ENCODE measurements around the gene OTX1.
"Not testable (repeated sequence)": the region's sequence is repeated elsewhere in the genome, so short reads cannot be mapped to it uniquely, and the experiment has no call there.

Gene OTX1

DNA sequence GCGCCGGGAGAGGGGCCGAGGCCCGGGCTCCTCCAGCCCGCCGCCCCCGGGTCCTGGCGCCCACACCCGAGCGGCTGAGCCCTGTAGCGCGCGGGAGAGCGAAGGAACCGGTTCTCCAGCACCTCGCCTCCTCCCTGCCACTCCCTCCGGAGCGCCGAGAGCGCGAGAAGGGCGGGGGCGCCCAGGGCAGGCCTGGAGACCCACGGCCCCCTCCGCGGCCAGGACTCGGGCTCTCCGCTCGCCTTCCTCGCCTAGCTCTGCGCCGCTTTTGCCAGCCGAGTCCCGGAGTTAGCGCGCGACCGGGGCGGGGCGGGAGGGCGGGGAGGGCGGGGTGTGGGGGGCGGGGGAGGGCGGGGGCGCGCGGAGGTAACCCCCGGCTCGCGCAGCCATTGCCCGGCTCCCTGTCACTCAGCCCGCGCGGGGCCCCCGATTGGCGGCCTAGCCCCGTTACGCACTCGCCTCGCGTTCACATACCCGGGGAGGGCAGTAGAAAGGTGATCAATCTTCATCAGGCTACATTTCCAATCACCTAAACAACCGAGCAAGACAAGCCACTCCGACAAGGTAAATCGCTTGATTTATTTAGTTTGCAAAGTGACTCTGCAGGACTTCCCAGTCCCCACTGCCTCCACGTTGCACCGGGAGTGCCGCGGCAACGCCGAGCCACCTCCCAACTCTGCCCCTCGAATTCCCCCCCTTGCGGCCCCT is at the start of gene OTX1:
Gene OTX1 (plus strand): TSS at position 497 of the 708 bp plus-strand sequence. CDS start 2,161 bp downstream, outside the sequence.
- DNase-seq (ENCODE audit: low read depth, low spot score) = no peak

DNA sequence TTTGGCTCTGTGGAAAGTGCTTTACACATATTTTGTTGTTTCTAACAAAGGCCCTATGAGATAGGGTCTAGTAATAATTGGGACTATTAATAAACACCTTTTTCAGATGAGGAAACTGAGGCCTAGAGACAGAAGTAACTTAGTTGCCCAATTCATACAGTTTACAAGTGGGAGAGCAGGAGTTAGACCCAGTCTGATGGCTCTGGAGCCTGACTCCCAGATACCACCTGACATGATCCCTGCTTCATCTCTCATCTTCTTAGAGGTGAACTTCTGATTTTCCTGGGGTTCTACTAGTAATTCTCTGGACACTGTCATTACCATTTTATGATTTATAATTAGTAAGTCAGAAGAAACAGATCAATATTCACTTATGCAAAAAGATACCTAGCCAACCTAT is 49.1 kb upstream of the OTX1 start:
- DNase-seq (ENCODE audit: low read depth, low spot score) = no peak

DNA sequence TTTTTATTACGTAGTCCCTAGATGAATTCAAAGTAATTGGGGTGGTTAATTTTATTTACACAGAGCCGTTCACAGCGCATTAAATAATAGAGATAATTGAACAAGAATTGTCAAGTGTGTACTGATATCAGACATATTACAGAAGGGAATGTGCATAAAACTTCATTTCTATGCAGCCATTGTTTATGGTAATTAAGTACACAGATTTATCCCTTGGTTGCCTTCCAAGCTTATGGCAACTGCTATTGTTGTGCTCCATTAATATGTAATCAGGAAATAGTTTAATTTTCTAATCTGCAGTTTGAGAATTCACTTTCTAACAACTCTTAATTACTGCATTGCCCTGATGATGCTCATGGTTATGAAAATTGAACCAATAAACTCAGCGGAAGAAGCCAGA is 47.3 kb upstream of the OTX1 start:
- DNase-seq (ENCODE audit: low read depth, low spot score) = no peak

DNA sequence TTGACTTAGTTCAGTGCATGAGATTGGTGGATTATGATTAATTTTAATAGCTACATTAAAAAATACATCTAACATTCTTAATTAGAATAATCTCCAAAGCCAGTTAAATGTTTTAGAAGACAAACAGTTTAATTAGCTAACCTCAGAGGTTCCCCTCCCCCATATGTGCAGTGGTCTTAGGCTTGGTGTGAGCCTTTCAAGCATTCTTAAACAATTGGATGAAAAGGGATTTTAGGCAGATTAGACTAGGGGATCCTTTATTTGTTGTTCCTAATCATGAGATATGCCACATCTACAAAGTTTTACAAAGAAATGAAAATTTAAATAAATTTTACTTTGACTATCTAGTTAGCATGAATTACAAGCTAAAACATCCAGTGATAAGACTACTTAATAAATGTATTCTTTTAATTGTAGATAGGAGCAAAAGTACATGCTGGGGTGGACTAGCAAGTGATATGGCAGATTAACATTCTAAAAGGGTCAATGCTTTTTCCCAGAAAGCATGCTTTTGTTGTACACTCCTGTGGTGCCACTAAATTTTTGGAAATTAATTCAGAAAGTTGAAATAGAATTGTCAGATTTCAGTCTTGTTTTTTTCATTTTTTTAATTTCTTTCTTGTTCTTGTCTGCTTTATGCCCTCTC is 42.7 kb upstream of the OTX1 start:
- no peak for DNase-seq (ENCODE audit: low read depth, low spot score)

DNA sequence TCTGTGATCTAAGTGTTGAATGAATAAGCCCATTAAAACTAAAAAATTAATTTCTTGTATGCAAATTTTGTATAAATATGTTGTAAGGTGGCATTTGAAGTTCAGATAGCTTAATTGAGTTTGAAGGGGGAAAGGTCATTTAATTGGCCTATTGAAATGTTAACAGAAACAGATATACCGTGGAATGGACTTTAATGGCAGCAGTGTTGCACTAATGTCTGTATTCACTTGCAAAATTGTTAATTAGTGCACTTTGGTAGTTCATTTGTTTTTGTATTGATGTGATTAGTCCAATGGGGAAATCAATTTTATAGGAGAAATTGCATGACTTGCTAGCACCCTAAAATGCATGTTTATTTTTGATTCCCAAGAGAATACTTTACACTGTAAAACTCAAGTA is 41.8 kb upstream of the OTX1 start:
- no peak for DNase-seq (ENCODE audit: low read depth, low spot score)

DNA sequence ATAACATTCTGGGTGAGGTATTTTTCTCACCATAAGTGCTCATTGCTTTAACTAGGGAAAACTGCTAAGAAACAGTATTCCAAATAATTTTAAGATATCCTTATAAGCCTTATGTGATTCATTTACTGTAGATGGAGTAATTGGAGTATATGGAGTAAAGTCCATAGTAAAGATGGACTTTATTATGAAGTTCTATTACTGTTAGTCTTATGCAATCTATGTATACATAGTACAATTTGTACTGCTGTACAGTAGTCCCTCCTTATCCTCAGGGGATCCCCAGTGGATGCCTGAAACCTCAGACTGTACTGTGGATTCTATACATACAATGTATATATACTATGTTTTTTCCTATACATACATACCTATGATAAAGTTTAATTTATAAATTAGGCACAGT is 41.1 kb upstream of the OTX1 start:
- DNase-seq (ENCODE audit: low read depth, low spot score) = no peak

DNA sequence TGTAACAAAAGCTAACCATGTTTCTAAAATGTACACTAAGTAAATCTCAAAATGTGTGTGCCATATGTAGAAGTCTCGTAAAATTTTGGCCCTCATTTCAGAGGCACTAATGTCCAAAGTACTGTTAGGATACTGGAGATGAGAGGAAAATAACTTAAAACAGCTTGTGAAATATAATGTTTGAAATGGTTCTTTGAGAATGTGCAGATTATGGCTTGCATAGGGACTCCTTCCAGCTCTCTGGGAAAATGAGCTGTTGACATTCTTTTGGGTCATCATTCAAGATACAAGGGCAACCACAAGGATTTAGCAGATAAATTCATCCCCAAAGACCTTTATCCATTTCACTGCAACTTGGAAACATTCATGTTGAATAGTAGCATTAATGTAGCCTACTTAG is 38.1 kb upstream of the OTX1 start:
- no peak for DNase-seq (ENCODE audit: low read depth, low spot score)

DNA sequence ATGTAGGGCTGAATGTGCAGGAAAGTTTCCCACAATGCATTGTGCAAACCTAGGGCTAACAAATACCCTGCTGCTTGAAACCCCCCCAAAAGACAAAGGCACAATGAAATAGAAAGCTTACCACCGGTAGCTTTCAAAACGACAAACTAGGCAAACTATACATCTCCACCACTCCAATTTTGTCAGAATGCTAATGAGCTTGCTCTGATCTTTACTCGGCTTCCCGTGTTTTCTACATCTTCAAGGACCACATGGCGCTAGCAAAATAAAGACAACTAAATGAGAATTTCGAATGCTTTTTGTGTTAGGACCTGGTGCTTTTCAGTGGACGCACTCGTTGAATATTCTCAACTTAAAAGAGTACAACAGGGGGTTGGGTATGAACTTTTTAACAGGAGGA is 37.2 kb upstream of the OTX1 start:
- DNase-seq (ENCODE audit: low read depth, low spot score) = no peak

DNA sequence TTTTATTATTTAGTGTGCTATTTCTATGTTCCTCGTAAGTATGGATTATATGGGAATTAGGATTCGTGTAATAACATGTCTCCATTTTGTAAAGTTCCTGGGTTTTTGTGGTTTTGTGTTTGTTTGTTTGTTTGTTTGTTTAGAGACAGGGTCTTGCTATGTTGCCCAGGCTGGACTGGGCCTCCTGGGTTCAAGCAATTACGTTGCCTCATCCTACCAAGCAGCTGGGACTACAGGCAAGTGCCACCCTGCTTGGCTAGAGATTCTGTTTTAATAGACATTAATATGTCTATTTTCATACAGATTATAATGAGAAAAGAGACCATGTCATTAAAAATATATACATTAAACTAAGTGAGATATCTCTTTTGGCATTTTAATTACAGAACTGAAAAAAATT is 35.2 kb upstream of the OTX1 start:
- DNase-seq (ENCODE audit: low read depth, low spot score) = no peak

DNA sequence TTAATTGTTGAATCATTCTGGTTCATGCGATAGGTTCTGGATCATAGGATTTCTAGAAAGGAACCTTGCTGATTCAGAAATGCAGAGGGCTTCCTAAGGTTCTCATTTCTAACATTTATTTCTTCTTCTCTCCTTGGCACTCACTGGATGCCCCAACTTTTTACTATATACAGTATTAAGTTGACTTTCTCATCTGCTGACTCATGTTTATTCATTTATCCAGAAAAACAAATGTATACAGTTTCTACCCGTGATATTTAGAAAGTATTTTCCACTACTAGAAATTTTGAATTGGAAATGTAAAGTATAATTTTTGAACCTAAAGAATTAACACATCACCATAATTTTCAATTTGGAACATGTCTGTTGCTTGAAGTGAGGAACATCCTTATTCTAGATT is 32.2 kb upstream of the OTX1 start:
- DNase-seq (ENCODE audit: low read depth, low spot score) = no peak

DNA sequence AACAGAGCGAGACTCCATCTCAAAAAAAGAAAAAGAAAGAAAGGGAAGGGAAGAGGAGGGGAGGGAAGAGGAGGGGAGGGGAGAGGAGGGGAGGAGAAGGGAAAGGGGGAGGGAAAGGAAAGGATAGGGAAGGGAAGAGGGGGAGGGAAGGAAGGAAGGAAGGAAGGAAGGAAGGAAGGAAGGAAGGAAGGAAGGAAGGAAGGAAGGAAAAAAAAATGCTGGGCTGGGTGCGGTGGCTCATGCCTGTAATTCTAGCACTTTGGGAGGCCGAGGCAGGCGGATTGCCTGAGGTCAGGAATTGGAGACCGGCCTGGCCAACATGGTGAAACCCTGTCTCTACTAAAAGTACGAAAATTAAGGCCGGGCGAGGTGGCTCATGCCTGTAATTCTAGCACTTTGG is 30.9 kb upstream of the OTX1 start:
- DNase-seq (ENCODE audit: low read depth, low spot score) = not testable (repeated sequence)

DNA sequence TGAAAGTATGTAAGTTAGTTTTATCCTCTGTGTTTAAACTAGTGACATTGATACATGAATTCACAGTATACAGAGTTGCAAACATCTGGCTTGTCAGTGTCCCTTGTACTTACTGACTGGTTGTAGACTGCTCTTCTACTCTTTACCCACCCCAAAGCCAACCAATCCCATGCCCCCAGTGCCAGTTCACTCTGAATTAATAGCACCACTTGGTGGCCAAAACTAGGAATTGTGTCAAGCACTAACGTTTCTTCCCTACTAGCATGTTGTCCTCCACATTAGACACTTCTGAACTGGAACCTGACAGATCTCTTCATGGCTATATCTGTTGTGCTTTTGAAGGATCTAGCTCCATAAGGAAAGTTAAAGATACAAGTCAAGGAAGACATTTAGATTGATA is 27.2 kb upstream of the OTX1 start:
- DNase-seq (ENCODE audit: low read depth, low spot score) = no peak

DNA sequence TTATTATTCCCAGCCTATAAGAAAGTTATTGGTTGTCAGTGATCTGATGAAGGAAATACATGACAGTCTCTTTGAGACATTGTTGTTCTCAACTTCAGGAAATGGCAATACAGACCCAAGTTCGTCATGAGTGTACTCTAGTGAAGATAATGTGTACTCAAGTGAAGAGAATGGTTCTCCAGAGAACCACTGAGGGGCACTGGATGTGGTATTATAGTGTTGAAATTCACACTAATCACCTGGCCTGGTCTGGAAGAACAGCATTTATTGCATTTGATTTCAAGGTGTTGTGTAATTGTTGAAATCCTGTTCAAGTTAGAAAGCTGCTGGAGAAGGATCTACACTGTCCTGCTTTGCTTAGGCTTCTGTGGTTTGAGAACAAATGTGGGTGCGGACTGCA is 23.4 kb upstream of the OTX1 start:
- no peak for DNase-seq (ENCODE audit: low read depth, low spot score)

DNA sequence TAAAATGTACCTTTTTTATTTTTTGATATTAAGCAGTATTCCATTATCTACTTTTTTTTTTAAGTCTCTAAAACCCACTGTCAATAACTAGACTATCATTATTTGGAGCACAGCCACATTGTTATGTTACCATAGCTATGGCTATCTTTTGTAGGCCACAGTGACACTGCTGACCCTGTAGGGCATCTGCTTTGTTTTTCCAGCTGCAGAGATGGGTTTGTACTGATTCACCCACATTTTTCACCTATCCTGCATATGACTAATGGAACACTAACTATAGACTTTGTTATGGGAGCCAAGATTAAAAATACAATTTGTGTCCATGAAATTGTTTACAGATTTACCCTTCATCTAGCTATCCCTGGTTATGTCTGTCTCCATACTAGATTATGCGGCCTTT is 21.6 kb upstream of the OTX1 start:
- no peak for DNase-seq (ENCODE audit: low read depth, low spot score)

DNA sequence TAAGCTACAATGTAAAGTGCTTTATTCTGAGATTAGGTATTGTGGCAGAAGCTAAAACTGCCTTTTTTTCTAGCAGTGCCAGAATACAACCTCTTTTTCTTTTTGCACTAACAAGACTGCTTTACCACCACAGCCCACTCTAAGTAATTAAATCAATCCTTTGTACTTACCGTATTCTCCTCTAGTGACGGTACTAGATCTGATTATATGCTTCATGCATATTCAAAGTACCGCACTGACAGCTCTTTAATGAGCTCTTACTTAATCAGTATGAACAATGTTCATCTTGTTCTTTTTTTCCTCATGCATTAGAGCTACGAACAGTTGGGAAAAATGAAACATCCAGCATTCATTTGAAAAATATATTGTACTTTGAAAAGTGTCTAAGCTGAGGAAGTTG is 16.1 kb upstream of the OTX1 start:
- no peak for DNase-seq (ENCODE audit: low read depth, low spot score)

DNA sequence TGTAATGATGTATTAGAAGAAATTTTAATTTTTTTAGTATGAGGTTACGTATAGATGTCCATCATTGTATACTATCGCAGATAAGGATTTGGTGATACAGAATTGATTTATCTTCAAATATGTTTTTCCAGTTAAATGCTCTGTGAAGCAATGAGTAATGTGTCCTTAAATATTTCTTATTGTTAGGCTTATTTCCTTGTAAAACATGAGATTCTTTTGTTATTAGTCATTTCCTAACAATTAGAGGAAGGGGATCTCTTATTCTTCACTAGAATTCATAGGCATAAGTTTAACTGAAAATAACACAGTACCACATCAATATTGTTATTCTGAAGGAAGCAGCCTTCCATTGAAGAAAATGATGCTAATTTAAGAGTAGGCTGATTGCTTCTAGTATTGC is 15.5 kb upstream of the OTX1 start:
- no peak for DNase-seq (ENCODE audit: low read depth, low spot score)

DNA sequence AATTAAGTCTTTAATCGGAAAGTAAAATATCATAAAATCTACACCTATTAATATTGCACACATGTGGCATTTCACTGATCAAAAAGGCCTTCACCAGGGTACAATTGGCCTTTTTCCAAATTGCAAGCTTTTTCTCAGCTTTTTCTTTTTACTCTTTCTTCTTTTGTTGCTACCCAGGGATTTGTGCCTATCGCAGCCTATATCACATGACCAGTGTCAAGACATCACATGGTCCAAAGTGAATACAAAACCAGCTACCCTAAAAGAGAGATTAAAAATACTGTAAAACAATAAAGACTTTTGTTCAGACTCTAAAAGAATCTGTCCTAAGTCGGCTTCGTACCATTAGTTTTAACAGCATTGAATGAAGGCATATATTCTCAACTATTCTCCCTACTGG is 15.0 kb upstream of the OTX1 start:
- no peak for DNase-seq (ENCODE audit: low read depth, low spot score)

DNA sequence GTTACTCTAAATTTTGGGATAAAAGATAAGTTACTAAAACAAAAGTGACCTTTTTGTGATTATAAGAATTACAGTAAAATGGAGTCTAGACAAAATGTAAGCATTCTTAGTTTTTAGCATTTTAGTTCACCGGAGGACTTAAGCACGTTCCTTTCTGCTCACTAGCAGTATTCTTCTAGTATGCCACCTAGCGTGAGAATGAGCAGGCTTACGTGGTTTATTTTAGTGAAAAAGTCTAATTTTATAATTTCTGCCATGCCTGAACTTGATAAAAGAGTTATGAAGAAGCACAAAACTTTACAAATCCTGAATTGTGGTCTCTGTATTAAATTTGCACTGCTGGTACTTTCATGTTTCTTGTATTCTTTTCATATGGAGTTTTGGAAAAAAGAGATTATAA is 12.6 kb upstream of the OTX1 start:
- DNase-seq (ENCODE audit: low read depth, low spot score) = no peak

DNA sequence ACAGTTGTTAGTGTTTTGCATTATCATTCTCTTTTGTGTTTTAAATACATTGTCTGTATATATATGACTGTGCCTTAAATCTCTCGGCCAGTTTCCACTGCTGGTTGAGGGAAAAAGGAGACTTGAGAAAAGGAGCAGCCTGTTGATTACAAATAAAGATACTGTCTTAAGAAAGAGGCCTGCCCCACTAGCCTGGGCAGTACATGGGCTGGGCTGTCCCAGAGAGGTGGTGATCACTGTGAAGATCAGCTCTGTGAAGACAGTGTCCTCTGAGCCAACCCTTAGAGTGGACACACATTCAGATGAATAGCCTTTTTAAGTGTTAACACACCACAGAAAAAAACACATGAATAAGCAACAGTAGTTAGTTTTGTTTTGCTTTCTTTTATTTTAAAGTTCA is 10.0 kb upstream of the OTX1 start:
- no peak for DNase-seq (ENCODE audit: low read depth, low spot score)

DNA sequence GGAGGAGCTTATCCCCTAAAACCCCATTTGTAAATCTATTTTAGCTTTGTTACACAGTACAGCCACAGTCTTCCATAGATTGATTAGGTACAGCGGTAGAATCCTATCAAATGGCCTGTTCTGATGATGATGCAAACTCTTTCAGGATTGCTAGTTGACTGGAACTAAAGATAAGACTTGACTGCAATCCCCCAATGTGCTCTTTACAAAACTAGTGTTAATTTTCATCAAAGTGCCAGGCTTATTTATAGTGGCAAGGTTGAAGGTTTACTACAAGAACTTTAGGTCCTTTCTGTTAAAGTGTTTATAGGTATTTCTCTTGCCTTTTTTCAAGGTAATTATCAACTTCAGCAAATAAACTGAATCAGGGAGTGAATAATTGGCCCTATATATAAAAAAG is 9.0 kb upstream of the OTX1 start:
- no peak for DNase-seq (ENCODE audit: low read depth, low spot score)

DNA sequence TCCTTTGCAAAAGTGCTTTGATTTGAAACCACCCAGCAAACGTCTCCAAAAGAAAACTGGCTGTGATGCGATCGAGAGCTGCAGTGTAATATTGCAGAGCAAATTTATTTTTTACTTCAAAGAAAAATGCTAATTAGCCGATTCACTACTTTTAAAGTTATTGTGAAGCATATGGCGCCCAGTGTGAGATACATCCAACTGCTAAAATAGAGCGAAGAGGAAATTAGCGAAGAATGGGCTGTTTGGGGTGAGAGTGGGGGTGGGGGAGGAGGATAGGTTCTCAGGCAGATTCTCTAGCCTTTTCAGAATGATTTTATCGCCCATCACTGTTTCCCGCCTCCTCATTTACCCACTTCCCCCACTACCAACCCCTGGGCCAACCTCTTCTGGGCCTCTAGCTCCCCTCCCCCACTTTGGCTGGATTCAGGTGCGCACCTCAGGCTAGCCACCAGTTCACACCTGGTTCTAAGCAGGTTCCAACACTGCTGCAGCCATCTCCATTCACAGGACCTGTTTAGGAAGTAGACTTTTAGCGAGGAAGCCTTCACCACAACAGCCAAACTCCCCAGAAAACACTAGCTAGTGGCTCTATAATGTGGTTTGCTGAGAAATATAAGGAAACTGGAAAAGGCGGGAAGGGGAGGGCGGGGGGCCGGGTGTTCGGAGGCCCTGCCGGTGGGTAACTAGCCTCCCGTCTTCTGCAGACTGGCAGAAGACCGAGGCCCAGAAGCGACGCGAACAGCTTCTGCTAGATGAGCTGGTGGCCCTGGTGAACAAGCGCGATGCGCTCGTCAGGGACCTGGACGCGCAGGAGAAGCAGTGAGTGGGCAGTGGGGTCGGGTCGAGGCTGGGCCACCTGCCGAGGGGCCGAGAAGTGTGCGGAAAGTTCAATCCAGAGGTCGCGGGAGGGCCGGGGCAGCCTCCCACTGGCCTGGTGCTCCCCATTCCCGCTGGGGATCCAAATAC is 6.0 kb upstream of the OTX1 start:
- DNase-seq (ENCODE audit: low read depth, low spot score) = no peak

DNA sequence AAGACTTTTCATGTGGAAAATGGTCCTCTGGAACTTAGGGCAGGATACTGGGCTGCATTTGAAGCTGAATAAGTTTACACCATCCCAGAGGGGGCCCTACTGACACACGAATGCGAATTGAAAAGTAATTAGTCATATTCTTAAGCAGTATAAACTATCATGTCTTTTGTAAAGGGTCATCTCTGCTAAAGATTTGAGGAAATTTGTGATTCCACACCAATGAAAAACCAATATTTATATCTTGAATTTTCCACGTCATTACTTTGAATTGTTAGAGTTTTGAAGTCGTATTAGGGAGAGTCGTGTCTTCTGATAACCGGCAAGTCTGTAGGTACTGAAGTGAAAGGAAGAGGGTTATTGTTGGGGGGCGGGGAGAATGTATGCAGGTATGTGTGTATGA is 4.1 kb upstream of the OTX1 start:
- DNase-seq (ENCODE audit: low read depth, low spot score) = no peak

DNA sequence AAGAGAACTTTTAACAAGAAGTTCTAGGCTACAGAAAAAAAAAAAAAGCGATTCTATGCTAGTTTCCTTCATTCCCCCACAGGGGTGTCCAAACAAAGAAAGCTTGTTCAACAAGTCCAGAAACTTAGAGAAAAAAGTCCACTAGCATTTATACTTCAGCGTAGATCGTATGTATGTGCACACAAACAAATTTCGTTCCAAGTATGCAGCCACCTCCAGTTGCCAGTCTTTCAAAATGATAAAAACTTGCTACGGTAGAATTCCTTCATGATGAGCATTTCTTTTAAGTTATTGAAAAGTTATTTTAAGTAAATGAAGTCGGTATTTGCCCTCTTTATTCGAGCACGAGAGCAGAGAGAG is 3.7 kb upstream of the OTX1 start:
- no peak for DNase-seq (ENCODE audit: low read depth, low spot score)
